Measurements from ENCODE around the gene SLC13A3. TPM values are rescaled to one million over a fixed set of nuclear protein-coding genes. Genes with fewer than 3 reads are reported as not detected.

Gene SLC13A3
- total RNA-seq, 4 donors from 2014 or later: 1.2 to 3.5 (median 1.9) TPM

- no peak for ATAC-seq (ENCODE audit: low FRiP score)
- no peak for DNase-seq (ENCODE audit: low spot score)
These were observed 1.2 kb downstream of the SLC13A3 start for GRCh38 chr20:46649965-46650542.

GRCh38 chr20:46649650-46649949, 1.7 kb downstream of the SLC13A3 start:
- TF ChIP-seq, protein P1, sequence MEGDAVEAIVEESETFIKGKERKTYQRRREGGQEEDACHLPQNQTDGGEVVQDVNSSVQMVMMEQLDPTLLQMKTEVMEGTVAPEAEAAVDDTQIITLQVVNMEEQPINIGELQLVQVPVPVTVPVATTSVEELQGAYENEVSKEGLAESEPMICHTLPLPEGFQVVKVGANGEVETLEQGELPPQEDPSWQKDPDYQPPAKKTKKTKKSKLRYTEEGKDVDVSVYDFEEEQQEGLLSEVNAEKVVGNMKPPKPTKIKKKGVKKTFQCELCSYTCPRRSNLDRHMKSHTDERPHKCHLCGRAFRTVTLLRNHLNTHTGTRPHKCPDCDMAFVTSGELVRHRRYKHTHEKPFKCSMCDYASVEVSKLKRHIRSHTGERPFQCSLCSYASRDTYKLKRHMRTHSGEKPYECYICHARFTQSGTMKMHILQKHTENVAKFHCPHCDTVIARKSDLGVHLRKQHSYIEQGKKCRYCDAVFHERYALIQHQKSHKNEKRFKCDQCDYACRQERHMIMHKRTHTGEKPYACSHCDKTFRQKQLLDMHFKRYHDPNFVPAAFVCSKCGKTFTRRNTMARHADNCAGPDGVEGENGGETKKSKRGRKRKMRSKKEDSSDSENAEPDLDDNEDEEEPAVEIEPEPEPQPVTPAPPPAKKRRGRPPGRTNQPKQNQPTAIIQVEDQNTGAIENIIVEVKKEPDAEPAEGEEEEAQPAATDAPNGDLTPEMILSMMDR (IDR thresholded peaks at IDR 0.05): no peak
- no peak for ATAC-seq (ENCODE audit: low FRiP score)
- no peak for DNase-seq (ENCODE audit: low spot score)

More at GRCh38 chr20:46649965-46650542, 1.2 kb downstream of the SLC13A3 start:
- TF ChIP-seq, protein P1 (IDR thresholded peaks at IDR 0.05): no peak

DNA sequence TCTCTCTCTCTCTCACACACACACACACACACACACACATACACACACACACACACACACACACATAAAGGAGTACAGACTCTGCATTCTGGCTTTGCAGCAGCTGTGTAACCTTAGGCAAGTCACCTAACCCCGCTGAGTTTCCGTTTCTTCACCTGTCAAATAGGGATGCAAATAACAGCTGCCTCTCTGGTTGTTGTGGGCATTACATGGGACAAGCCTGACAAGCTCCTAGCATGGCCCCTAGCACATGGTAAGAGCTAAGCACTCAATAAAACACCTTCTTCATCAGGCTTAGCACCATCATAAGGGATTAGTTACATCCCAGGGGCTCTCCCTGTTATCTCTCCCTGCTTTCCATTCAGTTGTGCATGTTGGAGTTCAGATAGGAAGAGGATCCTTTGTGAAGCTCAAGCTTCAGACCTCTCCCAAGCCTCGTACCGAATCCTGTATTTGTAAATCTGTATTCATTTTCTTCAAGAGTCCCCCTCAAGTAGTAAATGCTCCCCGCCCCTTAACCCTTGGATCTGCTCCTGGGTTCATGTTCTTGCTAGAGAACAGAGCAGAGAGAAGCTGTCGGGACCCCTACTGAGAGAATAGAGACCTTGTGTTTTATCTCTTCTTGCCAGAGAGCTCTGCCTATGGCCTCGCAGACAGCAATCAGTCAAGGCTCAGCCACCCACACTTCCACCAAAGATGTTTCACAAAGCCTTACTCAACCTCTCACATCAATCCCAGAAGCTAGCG, 2.2 kb downstream of the SLC13A3 start:
- DNase-seq (ENCODE audit: low spot score): no peak
- no peak for ATAC-seq (ENCODE audit: low FRiP score)
- TF ChIP-seq, protein P1 (IDR thresholded peaks at IDR 0.05): no peak

DNA sequence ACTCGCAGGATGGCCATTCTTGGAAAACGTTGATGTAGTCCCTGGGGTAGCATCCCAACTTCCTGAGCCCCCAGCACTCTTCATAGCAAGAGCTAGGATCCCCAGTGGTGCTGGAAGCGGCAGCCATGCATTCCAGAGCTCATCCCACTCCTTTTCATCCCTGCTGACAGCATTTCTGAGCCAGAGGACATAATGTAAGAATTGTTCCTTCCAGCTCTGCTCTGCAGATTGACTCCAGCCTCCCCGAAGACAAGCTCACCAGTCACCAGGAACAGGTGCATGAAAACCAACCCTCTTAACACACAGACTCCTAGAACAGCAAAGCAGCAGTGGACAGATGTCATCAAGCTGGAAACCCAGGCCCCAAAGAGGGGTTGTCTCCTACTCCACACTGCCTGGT, 3.8 kb downstream of the SLC13A3 start:
- DNase-seq (ENCODE audit: low spot score): no peak
- TF ChIP-seq, protein P1 (IDR thresholded peaks at IDR 0.05): no peak
- no peak for ATAC-seq (ENCODE audit: low FRiP score)

DNA sequence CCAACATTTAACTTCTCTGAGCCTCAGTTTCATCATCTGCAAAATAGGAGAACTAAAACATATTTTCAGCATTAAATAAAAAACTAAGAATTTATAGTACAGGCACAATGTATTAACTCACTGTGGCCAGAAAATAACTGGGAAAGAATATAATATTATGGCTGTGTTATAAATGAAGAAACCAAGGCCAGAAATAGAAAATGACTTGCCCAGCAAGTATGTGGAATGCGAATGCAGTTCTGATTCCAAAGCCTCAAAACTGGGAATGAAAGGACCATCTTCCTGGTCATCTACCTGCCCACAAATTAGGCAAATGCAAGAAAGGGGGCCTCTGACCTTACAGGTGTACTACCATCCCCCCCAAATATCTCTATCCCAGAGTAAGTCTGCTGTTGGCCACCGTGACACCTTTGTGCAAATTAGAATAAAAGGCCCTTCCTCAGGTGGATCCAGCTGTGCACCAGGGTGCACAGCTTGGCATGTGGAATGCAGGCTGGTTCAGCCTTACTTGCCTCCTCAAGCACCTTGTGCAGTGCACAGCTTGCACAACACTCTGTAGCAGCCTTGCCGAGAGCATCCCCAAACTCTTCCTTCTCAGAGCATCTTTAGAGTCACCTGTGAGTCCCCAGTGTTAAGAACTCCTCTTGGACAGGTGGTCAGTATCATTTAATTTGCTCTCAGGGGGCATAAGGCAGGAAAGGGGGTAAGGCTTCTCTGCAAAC, 4.4 kb downstream of the SLC13A3 start:
- ATAC-seq (ENCODE audit: low FRiP score): no peak
- DNase-seq (ENCODE audit: low spot score): no peak
- TF ChIP-seq, protein P1 (IDR thresholded peaks at IDR 0.05): no peak

GRCh38 chr20:46646122-46646521, 5.1 kb downstream of the SLC13A3 start:
- TF ChIP-seq, protein P1 (IDR thresholded peaks at IDR 0.05): no peak
- ATAC-seq (ENCODE audit: low FRiP score): no peak
- DNase-seq (ENCODE audit: low spot score): no peak

All from omental fat pad (tissue), 4 donors.